ENCODE data around the gene BSCL2. TPM values are rescaled to one million over a fixed set of nuclear protein-coding genes. Genes with fewer than 3 reads are reported as not detected.
"Not testable (repeated sequence)": the region's sequence is repeated elsewhere in the genome, so short reads cannot be mapped to it uniquely, and the experiment has no call there.

BSCL2 gene
- total RNA-seq, 4 donors from 2014 or later: 25.4 to 68.2 (median 45.1) TPM

GRCh38 chr11:62747475-62748160 is 40.4 kb upstream of the BSCL2 start:
- TF ChIP-seq, protein P1, sequence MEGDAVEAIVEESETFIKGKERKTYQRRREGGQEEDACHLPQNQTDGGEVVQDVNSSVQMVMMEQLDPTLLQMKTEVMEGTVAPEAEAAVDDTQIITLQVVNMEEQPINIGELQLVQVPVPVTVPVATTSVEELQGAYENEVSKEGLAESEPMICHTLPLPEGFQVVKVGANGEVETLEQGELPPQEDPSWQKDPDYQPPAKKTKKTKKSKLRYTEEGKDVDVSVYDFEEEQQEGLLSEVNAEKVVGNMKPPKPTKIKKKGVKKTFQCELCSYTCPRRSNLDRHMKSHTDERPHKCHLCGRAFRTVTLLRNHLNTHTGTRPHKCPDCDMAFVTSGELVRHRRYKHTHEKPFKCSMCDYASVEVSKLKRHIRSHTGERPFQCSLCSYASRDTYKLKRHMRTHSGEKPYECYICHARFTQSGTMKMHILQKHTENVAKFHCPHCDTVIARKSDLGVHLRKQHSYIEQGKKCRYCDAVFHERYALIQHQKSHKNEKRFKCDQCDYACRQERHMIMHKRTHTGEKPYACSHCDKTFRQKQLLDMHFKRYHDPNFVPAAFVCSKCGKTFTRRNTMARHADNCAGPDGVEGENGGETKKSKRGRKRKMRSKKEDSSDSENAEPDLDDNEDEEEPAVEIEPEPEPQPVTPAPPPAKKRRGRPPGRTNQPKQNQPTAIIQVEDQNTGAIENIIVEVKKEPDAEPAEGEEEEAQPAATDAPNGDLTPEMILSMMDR (IDR thresholded peaks at IDR 0.05): no peak
- TF ChIP-seq POLR2A (IDR thresholded peaks at IDR 0.05): no peak
- no peak for DNase-seq (ENCODE audit: low spot score in 2 of 2)
- 48 to 57% methylated on average over 9 of the region's 9 CpGs for WGBS, 2 donors
- no peak overlapping the region for H3K4me3 ChIP-seq (ENCODE audit: low read depth, poor library complexity, severe bottlenecking)
- intact Hi-C loops (cut with DNase I; ENCODE audit: low total_unique reads): no loop called here

GRCh38 chr11:62737196-62737595 is 30.0 kb upstream of the BSCL2 start:
- intact Hi-C loops (cut with DNase I; ENCODE audit: low total_unique reads): no loop called here
- no peak for DNase-seq (ENCODE audit: low spot score in 2 of 2)
- no peak overlapping the region for H3K4me3 ChIP-seq (ENCODE audit: low read depth, poor library complexity, severe bottlenecking)
- TF ChIP-seq, protein P1 (IDR thresholded peaks at IDR 0.05): no peak
- no peak for TF ChIP-seq POLR2A (IDR thresholded peaks at IDR 0.05)

- DNase-seq (ENCODE audit: low spot score in 2 of 2): no peak
- H3K4me3 ChIP-seq (ENCODE audit: low read depth, poor library complexity, severe bottlenecking): no peak overlapping the region
- intact Hi-C loops (cut with DNase I; ENCODE audit: low total_unique reads): no loop called here
- no peak for TF ChIP-seq POLR2A (IDR thresholded peaks at IDR 0.05)
- TF ChIP-seq, protein P1 (IDR thresholded peaks at IDR 0.05): no peak
- WGBS, 2 donors: 59 to 62% methylated on average over 2 of the region's 2 CpGs
These were observed 25.6 kb upstream of the BSCL2 start for GRCh38 chr11:62732830-62733229.

- H3K4me3 ChIP-seq (ENCODE audit: low read depth, poor library complexity, severe bottlenecking); intact Hi-C loops (cut with DNase I; ENCODE audit: low total_unique reads): not testable (repeated sequence)
- peak in 1 of 2 donors; percentile 77 for DNase-seq (ENCODE audit: low spot score in 2 of 2)
- 50 to 62% methylated on average over 14 of the region's 14 CpGs for WGBS, 2 donors
These were observed 22.9 kb upstream of the BSCL2 start for GRCh38 chr11:62730076-62730475.

DNA sequence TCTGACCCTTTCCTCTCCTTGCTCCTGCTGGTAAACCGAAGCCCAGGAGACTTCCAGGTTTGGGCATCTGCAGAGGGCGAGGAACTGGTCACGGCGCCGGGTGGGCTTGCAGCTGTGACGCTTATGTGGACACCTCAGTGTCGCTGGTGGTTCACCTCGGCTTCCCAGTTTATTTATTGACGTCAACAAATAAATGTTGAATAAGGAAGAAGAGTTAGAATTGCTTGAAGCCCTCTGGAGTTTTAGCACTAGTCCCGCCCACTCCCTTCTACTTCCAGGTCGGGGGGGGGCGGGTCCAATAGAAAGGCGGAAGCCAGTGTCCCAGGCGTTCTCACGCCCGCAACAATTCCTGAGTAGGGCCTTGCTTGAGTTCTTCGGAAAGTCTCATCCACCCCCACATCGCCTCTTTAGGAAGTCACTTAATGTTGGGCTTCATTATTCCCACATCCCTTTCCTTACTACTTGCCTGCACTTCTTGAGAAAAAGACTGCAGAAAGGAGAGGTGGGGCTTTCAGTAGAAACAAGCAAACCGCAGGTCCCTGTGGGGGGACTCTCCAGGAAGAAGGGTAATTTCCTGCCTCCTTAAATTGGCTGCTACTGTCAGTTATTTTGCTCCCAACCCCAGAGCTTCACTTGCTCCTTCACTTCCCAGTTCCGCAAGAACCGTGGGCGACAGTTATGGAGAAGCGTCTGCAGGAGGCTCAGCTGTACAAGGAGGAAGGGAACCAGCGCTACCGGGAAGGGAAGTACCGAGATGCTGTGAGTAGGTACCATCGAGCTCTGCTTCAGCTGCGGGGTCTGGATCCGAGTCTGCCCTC is 21.2 kb upstream of the BSCL2 start, which contains the start of gene TTC9C:
TTC9C (plus strand) TSS at position 316 of the 818 bp plus-strand sequence; CDS start at position 679, 363 bp downstream.
- H3K4me3 ChIP-seq (ENCODE audit: low read depth, poor library complexity, severe bottlenecking): peak within 1 kb of the TSS; percentile 88
- intact Hi-C loops (cut with DNase I; ENCODE audit: low total_unique reads): no loop called here
- DNase-seq (ENCODE audit: low spot score in 2 of 2): peak; percentile 92 to 97
- WGBS, 2 donors: 0% methylated on average over 29 of the region's 29 CpGs
- TF ChIP-seq, protein P1 (IDR thresholded peaks at IDR 0.05): no peak
- peak in 1 of 2 donors; percentile 68 for TF ChIP-seq POLR2A (IDR thresholded peaks at IDR 0.05)

- DNase-seq (ENCODE audit: low spot score in 2 of 2): peak; percentile 93 to 95
- intact Hi-C loops (cut with DNase I; ENCODE audit: low total_unique reads): no loop called here
- TF ChIP-seq POLR2A (IDR thresholded peaks at IDR 0.05): no peak
- TF ChIP-seq, protein P1 (IDR thresholded peaks at IDR 0.05): no peak
- peak overlapping the region; percentile 76 for H3K4me3 ChIP-seq (ENCODE audit: low read depth, poor library complexity, severe bottlenecking)
- 0% methylated on average over 20 of the region's 20 CpGs for WGBS, 2 donors
These were observed 20.6 kb upstream of the BSCL2 start for GRCh38 chr11:62727872-62728170.
